Caco-2 (cell line): Measurements from ENCODE around the gene ARHGEF16. TPM values are rescaled to one million over a fixed set of nuclear protein-coding genes. Genes with fewer than 3 reads are reported as not detected.

Source experiments
- BruUV-seq: library from RNA; stranded (reverse); fragments of 400-500 nt; replicated peaks from 2 replicates; lab custom pipeline; 2021; lab: Mats Ljungman, UMichigan
- CTCF ChIA-PET: fragments of 300-600 bp; sonication (Branson Sonifier 250); formaldehyde crosslinking; loops from one replicate; lab custom pipeline; 2022; ENCODE audit warnings: antibody characterized with exemption; lab: Charles Lee
- POLR2A ChIA-PET: fragments of 300-600 bp; sonication (Branson Sonifier 250); formaldehyde crosslinking; loops from one replicate; lab custom pipeline; 2022; ENCODE audit warnings: antibody characterized with exemption; lab: Charles Lee
- DNase-seq, 2 experiments: peaks; one replicate each; pipeline versions ENCODE4 v3.0.0 to v3.0.0-alpha.2; 2020 to 2022
- H3K27me3 ChIP-seq: replicated peaks from 2 replicates; pipeline ENCODE4 v1.6.0; 2011; ENCODE audit warnings: low read length; ENCODE audit not compliant: control insufficient read depth, insufficient read depth
- H3K36me3 ChIP-seq: 2 replicates; pipeline ENCODE4 v1.5.1; 2011; ENCODE audit warnings: low read length; ENCODE audit not compliant: control insufficient read depth, insufficient read depth
- H3K4me1 ChIP-seq: fragments of 250-450 bp; sonication (Bioruptor Pico); 2 replicates; pipeline ENCODE4 v1.5.1; 2020; ENCODE audit warnings: mild to moderate bottlenecking
- H3K4me3 ChIP-seq: 2 replicates; pipeline ENCODE4 v1.5.1; 2011; ENCODE audit warnings: low read depth, mild to moderate bottlenecking, control low read depth, low read length
- H3K9me3 ChIP-seq: fragments of 250-450 bp; sonication (Bioruptor Pico); 2 replicates; pipeline ENCODE4 v1.5.1; 2020; ENCODE audit warnings: mild to moderate bottlenecking, moderate library complexity
- H3K27ac Mint-ChIP-seq: one replicate; pipeline ENCODE4 v1.8.0; 2022; ENCODE audit warnings: mixed read lengths; ENCODE audit not compliant: unreplicated experiment
- H3K27me3 Mint-ChIP-seq: one replicate; pipeline ENCODE4 v1.8.0; 2022; ENCODE audit warnings: mixed read lengths; ENCODE audit not compliant: insufficient read depth, unreplicated experiment
- H3K36me3 Mint-ChIP-seq: one replicate; pipeline ENCODE4 v1.8.0; 2022; ENCODE audit warnings: mild to moderate bottlenecking, mixed read lengths; ENCODE audit not compliant: insufficient read depth, unreplicated experiment
- H3K4me1 Mint-ChIP-seq: one replicate; pipeline ENCODE4 v1.8.0; 2022; ENCODE audit warnings: low read depth, mixed read lengths; ENCODE audit not compliant: unreplicated experiment
- H3K4me3 Mint-ChIP-seq: one replicate; pipeline ENCODE4 v1.8.0; 2022; ENCODE audit warnings: mild to moderate bottlenecking, moderate library complexity, mixed read lengths; ENCODE audit not compliant: unreplicated experiment
- H3K9me3 Mint-ChIP-seq: one replicate; pipeline ENCODE4 v1.8.0; 2022; ENCODE audit warnings: mixed read lengths; ENCODE audit not compliant: unreplicated experiment
- CTCF ChIP-seq, 2 experiments: fragments of 200-600 bp in 1 of 2; IDR thresholded peaks; 1 replicate in 1 of 2; 2 replicates in 1 of 2; pipeline versions ENCODE4 v1.5.1 to v1.8.0; 2011 to 2022; ENCODE audit warnings: antibody characterized with exemption in 1 of 2, control low read depth in 1 of 2, inconsistent platforms in 1 of 2, low read depth in 1 of 2, low read length in 1 of 2, mild to moderate bottlenecking in 1 of 2, moderate library complexity in 1 of 2; ENCODE audit not compliant: insufficient read depth in 1 of 2, severe bottlenecking in 1 of 2, unreplicated experiment in 1 of 2
- intact Hi-C: fragments of 100-400 bp; cut with micrococcal nuclease; formaldehyde crosslinking; loops from one replicate; pipeline ENCODE4 v1.10.0; 2022; ENCODE audit not compliant: unreplicated experiment
- total RNA-seq: library from RNA; stranded (reverse); gene quantifications from 2 replicates; pipeline ENCODE4 v1.2.3, GENCODE V29; 2022

ARHGEF16 gene
- total RNA-seq, 1 experiment from 2014 or later = 40.6 TPM

GRCh38 chr1:3524556-3525203 is 70.2 kb downstream of the ARHGEF16 start:
- no peak for TF ChIP-seq CTCF (IDR thresholded peaks at IDR 0.05; ENCODE audit: insufficient read depth in 1 of 2, low read depth in 1 of 2, low read length in 1 of 2, severe bottlenecking in 1 of 2, unreplicated experiment in 1 of 2)
- H3K4me3 Mint-ChIP-seq = no peak overlapping the region
- no peaks in the 10 kb centered on the region for H3K4me1 Mint-ChIP-seq
- no TSS peak for BruUV-seq
- H3K36me3 Mint-ChIP-seq = no peaks in the 10 kb centered on the region
- H3K36me3 ChIP-seq = no peaks in the 10 kb centered on the region
- H3K27ac Mint-ChIP-seq = no peak overlapping the region
- H3K9me3 ChIP-seq = no peaks in the 10 kb centered on the region
- intact Hi-C loops = no loop called here
- no peak overlapping the region for H3K4me3 ChIP-seq
- H3K4me1 ChIP-seq = 0 out of 2 replicates have a peak, but pooled peaks cover 5% of the 10 kb centered on the region
- no peaks in the 10 kb centered on the region for H3K9me3 Mint-ChIP-seq
- H3K27me3 Mint-ChIP-seq = no peaks in the 10 kb centered on the region
- POLR2A ChIA-PET = no interaction called here
- CTCF ChIA-PET = no interaction called here
- no peaks in the 10 kb centered on the region for H3K27me3 ChIP-seq
- no peak for DNase-seq

- H3K27ac Mint-ChIP-seq = no peak overlapping the region
- no TSS peak for BruUV-seq
- H3K9me3 Mint-ChIP-seq = no peaks in the 10 kb centered on the region
- H3K4me1 Mint-ChIP-seq = no peaks in the 10 kb centered on the region
- H3K4me3 Mint-ChIP-seq = no peak overlapping the region
- ChIA-PET CTCF (no interaction called here), POLR2A (no interaction called here)
- H3K4me1 ChIP-seq = peaks cover 14% of the 10 kb centered on the region; the same call in 1 of the 2 replicates
- no peaks in the 10 kb centered on the region for H3K9me3 ChIP-seq
- H3K36me3 Mint-ChIP-seq = no peaks in the 10 kb centered on the region
- no peak for TF ChIP-seq CTCF (IDR thresholded peaks at IDR 0.05; ENCODE audit: insufficient read depth in 1 of 2, low read depth in 1 of 2, low read length in 1 of 2, severe bottlenecking in 1 of 2, unreplicated experiment in 1 of 2)
- no peaks in the 10 kb centered on the region for H3K36me3 ChIP-seq
- DNase-seq = no peak
- intact Hi-C loops = no loop called here
- H3K27me3 ChIP-seq = no peaks in the 10 kb centered on the region
- H3K4me3 ChIP-seq = no peak overlapping the region
- no peaks in the 10 kb centered on the region for H3K27me3 Mint-ChIP-seq
Measured at GRCh38 chr1:3525551-3526482, 71.4 kb downstream of the ARHGEF16 start.

- no peaks in the 10 kb centered on the region for H3K9me3 Mint-ChIP-seq
- no peak for TF ChIP-seq CTCF (IDR thresholded peaks at IDR 0.05; ENCODE audit: insufficient read depth in 1 of 2, low read depth in 1 of 2, low read length in 1 of 2, severe bottlenecking in 1 of 2, unreplicated experiment in 1 of 2)
- no peaks in the 10 kb centered on the region for H3K4me1 Mint-ChIP-seq
- Histone ChIP-seq H3K27me3 (no peaks in the 10 kb centered on the region), H3K4me3 (no peak overlapping the region), H3K4me1 (peaks cover 18% of the 10 kb centered on the region), H3K9me3 (no peaks in the 10 kb centered on the region), H3K36me3 (no peaks in the 10 kb centered on the region)
- H3K4me3 Mint-ChIP-seq = no peak overlapping the region
- CTCF ChIA-PET = interaction anchor here (0.9 kb wide), 1 partner anchor 75 kb away, joined by 4 read pairs; no protein-coding TSS in a partner anchor
- H3K36me3 Mint-ChIP-seq = peaks cover 12% of the 10 kb centered on the region
- BruUV-seq = no TSS peak
- POLR2A ChIA-PET = no interaction called here
- no peaks in the 10 kb centered on the region for H3K27me3 Mint-ChIP-seq
- DNase-seq = no peak
- intact Hi-C loops = no loop called here
- no peak overlapping the region for H3K27ac Mint-ChIP-seq
Measured at GRCh38 chr1:3527774-3528173, 73.3 kb downstream of the ARHGEF16 start.
